ENCODE data around the gene THY1.

DNA sequence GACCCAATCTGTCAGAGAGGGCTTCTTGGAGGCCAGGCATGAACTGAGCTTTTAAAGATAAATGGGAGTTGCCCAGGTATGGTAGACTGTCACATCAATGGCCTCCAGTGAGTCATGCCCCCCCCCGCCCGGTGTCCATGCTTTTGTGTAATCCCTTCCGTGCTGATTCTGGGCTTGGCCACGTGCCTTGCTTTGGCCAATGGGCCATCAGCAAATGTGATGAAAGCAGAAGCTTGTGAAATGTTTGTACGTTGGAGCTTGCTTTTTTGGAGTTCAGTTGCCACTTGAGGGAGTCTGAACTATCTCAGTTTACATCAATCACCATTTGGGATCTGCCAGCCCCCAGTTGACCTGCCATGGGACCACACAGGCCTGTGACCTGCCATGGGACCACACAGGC lies 4.3 kb upstream of the THY1 start:
- TF ChIP-seq TBP (IDR thresholded peaks at IDR 0.05; ENCODE audit: low read depth, low read length) (no peak), RNF2 (IDR thresholded peaks at IDR 0.05; ENCODE audit: borderline replicate concordance, low read depth, low read length, missing control alignments, poor library complexity, severe bottlenecking) (no peak), SUZ12 (IDR thresholded peaks at IDR 0.05; ENCODE audit: low read length) (no peak), CTCF (IDR thresholded peaks at IDR 0.05; ENCODE audit: control extremely low read depth in 1 of 3, insufficient read depth in 1 of 3, low read depth in 1 of 3, low read length in 3 of 3) (no peak), BCL11A (IDR thresholded peaks at IDR 0.05; ENCODE audit: low read depth in 2 of 2, low read length in 2 of 2) (no peak)
